H1 (cell line): Measurements from ENCODE around the gene SPATS2L. TPM values are rescaled to one million over a fixed set of nuclear protein-coding genes. Genes with fewer than 3 reads are reported as not detected.

Source experiments
- CTCF ChIA-PET: fragments of 300-600 bp; sonication (Branson Sonifier 250); formaldehyde crosslinking; loops from one replicate; lab custom pipeline; 2021; ENCODE audit not compliant: partially characterized antibody; lab: Charles Lee
- POLR2A ChIA-PET: fragments of 300-600 bp; sonication (Branson Sonifier 250); formaldehyde crosslinking; loops from one replicate; lab custom pipeline; 2021; ENCODE audit warnings: inconsistent platforms; ENCODE audit not compliant: partially characterized antibody; lab: Charles Lee
- DNase-seq, 2 experiments: peaks; one replicate each; pipeline versions ENCODE4 v3.0.0 to v3.0.0-alpha.2; 2010 to 2022; ENCODE audit warnings: low spot score in 2 of 2, low read depth in 1 of 2, mixed read lengths in 1 of 2
- FAIRE-seq: peaks from 2 replicates; lab custom pipeline; 2011; peaks lifted over from hg19 to GRCh38; lab: Jason Lieb, UNC
- H2AFZ ChIP-seq: 2 replicates; pipeline ENCODE4 v1.8.1; 2012; ENCODE audit warnings: low read length, inconsistent platforms
- H2AK5ac ChIP-seq: 2 replicates; pipeline ENCODE4 v1.6.1; 2013; ENCODE audit warnings: low read depth, low read length
- H2BK120ac ChIP-seq: replicated peaks from 2 replicates; pipeline ENCODE3; 2013; ENCODE audit warnings: low read depth, low read length, inconsistent platforms
- H2BK12ac ChIP-seq: 2 replicates; pipeline ENCODE4 v1.6.1; 2013; ENCODE audit warnings: low read depth, low read length
- H2BK15ac ChIP-seq: 2 replicates; pipeline ENCODE4 v1.6.1; 2013; ENCODE audit warnings: low read length
- H2BK20ac ChIP-seq: 2 replicates; pipeline ENCODE4 v1.6.1; 2013; ENCODE audit warnings: low read length
- H2BK5ac ChIP-seq: 2 replicates; pipeline ENCODE4 v1.6.1; 2013; ENCODE audit warnings: low read depth, low read length
- H3K14ac ChIP-seq: 2 replicates; pipeline ENCODE4 v1.6.1; 2013; ENCODE audit warnings: inconsistent platforms; ENCODE audit not compliant: insufficient read length
- H3K18ac ChIP-seq: 2 replicates; pipeline ENCODE4 v1.6.1; 2013; ENCODE audit warnings: low read length; ENCODE audit errors: extremely low read depth
- H3K23ac ChIP-seq: 2 replicates; pipeline ENCODE4 v1.6.1; 2013; ENCODE audit warnings: inconsistent platforms; ENCODE audit not compliant: insufficient read length
- H3K23me2 ChIP-seq: 2 replicates; pipeline ENCODE4 v1.6.1; 2013; ENCODE audit warnings: low read depth, low read length
- H3K27ac ChIP-seq: 2 replicates; pipeline ENCODE4 v1.6.1; 2011; ENCODE audit warnings: low read depth, low read length, inconsistent platforms
- H3K27me3 ChIP-seq, 4 experiments: replicated peaks in 1 of 4; 1 replicate in 1 of 4; 2 replicates in 3 of 4; pipeline versions ENCODE4 v1.6.1 to v1.8.1; 2011 to 2013; ENCODE audit warnings: low read length in 3 of 4, mild to moderate bottlenecking in 3 of 4, inconsistent platforms in 2 of 4, mixed read lengths in 2 of 4, moderate library complexity in 1 of 4; ENCODE audit not compliant: control insufficient read depth in 3 of 4, insufficient read depth in 3 of 4; ENCODE audit errors: extremely low read depth in 1 of 4
- H3K36me3 ChIP-seq, 4 experiments: 2 replicates each; pipeline versions ENCODE4 v1.6.1 to v1.8.1; 2011 to 2013; ENCODE audit warnings: mild to moderate bottlenecking in 4 of 4, low read length in 3 of 4, moderate library complexity in 2 of 4, control low read depth in 1 of 4, inconsistent platforms in 1 of 4; ENCODE audit not compliant: insufficient read depth in 4 of 4, control insufficient read depth in 2 of 4
- H3K4ac ChIP-seq: replicated peaks from 2 replicates; pipeline ENCODE3; 2013; ENCODE audit warnings: low read length, low read depth, mixed read lengths, inconsistent platforms; ENCODE audit not compliant: insufficient read length
- H3K4me1 ChIP-seq, 4 experiments: replicated peaks in 1 of 4; 1 replicate in 1 of 4; 2 replicates in 3 of 4; pipeline versions ENCODE4 v1.6.1 to v1.8.1; 2011 to 2013; ENCODE audit warnings: low read length in 3 of 4, inconsistent platforms in 2 of 4, mixed read lengths in 1 of 4; ENCODE audit not compliant: insufficient read depth in 4 of 4, control insufficient read depth in 3 of 4
- H3K4me2 ChIP-seq, 2 experiments: 2 replicates each; pipeline versions ENCODE4 v1.6.1 to v1.8.1; 2011 to 2013; ENCODE audit warnings: low read depth in 2 of 2, low read length in 2 of 2, control low read depth in 1 of 2, inconsistent platforms in 1 of 2, mild to moderate bottlenecking in 1 of 2; ENCODE audit not compliant: insufficient read depth in 1 of 2
- H3K4me3 ChIP-seq, 4 experiments: fragments of 200-600, 300-600 bp in 1 of 4; sonication (generic), shearing (Covaris generic), sonication (Bioruptor Twin) in 1 of 4; 2 replicates each; pipeline versions ENCODE4 v1.5.1 to v1.8.1; 2011 to 2016; ENCODE audit warnings: low read length in 4 of 4, low read depth in 3 of 4, control low read depth in 2 of 4, inconsistent platforms in 2 of 4, mild to moderate bottlenecking in 2 of 4, mixed read lengths in 1 of 4, moderate library complexity in 1 of 4; ENCODE audit not compliant: insufficient read depth in 2 of 4; ENCODE audit errors: extremely low read depth in 1 of 4
- H3K56ac ChIP-seq: replicated peaks from 2 replicates; pipeline ENCODE3; 2013; ENCODE audit warnings: low read depth, mild to moderate bottlenecking, mixed read lengths, low read length, inconsistent platforms; ENCODE audit not compliant: insufficient read length
- H3K79me1 ChIP-seq: 2 replicates; pipeline ENCODE4 v1.6.1; 2013; ENCODE audit warnings: low read depth, low read length, control low read depth
- H3K79me2 ChIP-seq, 2 experiments: 2 replicates each; pipeline versions ENCODE4 v1.6.1 to v1.8.1; 2012 to 2013; ENCODE audit warnings: low read length in 2 of 2, mild to moderate bottlenecking in 2 of 2, inconsistent platforms in 1 of 2; ENCODE audit not compliant: insufficient read depth in 2 of 2, control insufficient read depth in 1 of 2
- H3K9ac ChIP-seq, 4 experiments: replicated peaks in 1 of 4; 1 replicate in 1 of 4; 2 replicates in 3 of 4; pipeline versions ENCODE4 v1.6.1 to v1.8.1; 2011 to 2013; ENCODE audit warnings: low read depth in 3 of 4, low read length in 3 of 4, control low read depth in 2 of 4, mild to moderate bottlenecking in 2 of 4, moderate library complexity in 2 of 4, inconsistent platforms in 1 of 4; ENCODE audit errors: extremely low read depth in 1 of 4
- H3K9me3 ChIP-seq, 2 experiments: 2 replicates each; pipeline versions ENCODE4 v1.6.1 to v1.8.1; 2012 to 2013; ENCODE audit warnings: mild to moderate bottlenecking in 2 of 2, moderate library complexity in 2 of 2, control low read depth in 1 of 2, inconsistent platforms in 1 of 2, low read depth in 1 of 2, low read length in 1 of 2, mixed read lengths in 1 of 2; ENCODE audit not compliant: insufficient read depth in 2 of 2
- H4K20me1 ChIP-seq, 2 experiments: replicated peaks in 1 of 2; 2 replicates each; pipeline versions ENCODE3 to v1.8.1; 2011 to 2013; ENCODE audit warnings: inconsistent platforms in 2 of 2, low read length in 2 of 2, mild to moderate bottlenecking in 1 of 2; ENCODE audit not compliant: insufficient read depth in 2 of 2, control insufficient read depth in 1 of 2
- H4K5ac ChIP-seq: 2 replicates; pipeline ENCODE4 v1.6.1; 2013; ENCODE audit warnings: low read length, low read depth, mixed read lengths, inconsistent platforms; ENCODE audit not compliant: insufficient read length
- H4K8ac ChIP-seq: 2 replicates; pipeline ENCODE4 v1.8.0; 2013; ENCODE audit warnings: mild to moderate bottlenecking, moderate library complexity, low read length, inconsistent platforms; ENCODE audit not compliant: insufficient read depth; ENCODE audit errors: extremely low read depth
- H4K91ac ChIP-seq: replicated peaks from 2 replicates; pipeline ENCODE3; 2013; ENCODE audit warnings: low read length, mixed read lengths, inconsistent platforms; ENCODE audit not compliant: insufficient read length
- CTCF ChIP-seq, 3 experiments: IDR thresholded peaks; 1 replicate in 2 of 3; 2 replicates in 1 of 3; pipeline versions ENCODE4 v1.5.1 to v1.6.1; 2011; ENCODE audit warnings: low read length in 3 of 3, mild to moderate bottlenecking in 3 of 3, inconsistent platforms in 2 of 3, low read depth in 1 of 3, moderate library complexity in 1 of 3; ENCODE audit not compliant: insufficient read depth in 1 of 3; ENCODE audit errors: control extremely low read depth in 1 of 3
- GTF2F1 ChIP-seq: IDR thresholded peaks from 2 replicates; pipeline ENCODE4 v1.6.1; 2012; ENCODE audit warnings: low read depth, low read length, improper control_type of control experiment, borderline replicate concordance
- POLR2A ChIP-seq, 2 experiments: IDR thresholded peaks; 1 replicate in 1 of 2; 2 replicates in 1 of 2; pipeline ENCODE4 v1.6.1; 2011; ENCODE audit warnings: low read depth in 2 of 2, low read length in 2 of 2, mild to moderate bottlenecking in 2 of 2; ENCODE audit errors: control extremely low read depth in 1 of 2
- RAD21 ChIP-seq, 2 experiments: IDR thresholded peaks in 1 of 2; conservative IDR thresholded peaks in 1 of 2; 2 replicates each; pipeline ENCODE4 v1.6.1; 2011; ENCODE audit warnings: low read depth in 2 of 2, low read length in 2 of 2, improper control_type of control experiment in 1 of 2, inconsistent platforms in 1 of 2, mild to moderate bottlenecking in 1 of 2, moderate library complexity in 1 of 2
- SP4 ChIP-seq: IDR thresholded peaks from 2 replicates; pipeline ENCODE4 v1.6.1; 2012; ENCODE audit warnings: low read length, inconsistent platforms
- TEAD4 ChIP-seq: IDR thresholded peaks from 2 replicates; pipeline ENCODE4 v1.6.1; 2012; ENCODE audit warnings: low read depth, low read length, inconsistent platforms, mixed read lengths
- ZNF274 ChIP-seq: IDR thresholded peaks from 2 replicates; pipeline ENCODE4 v1.7.0; 2012; ENCODE audit warnings: low read length, borderline replicate concordance; ENCODE audit errors: extremely low read depth
- WGBS, 2 experiments: shearing (Covaris generic) in 1 of 2; methylation state at CpG; one replicate each; pipeline versions ENCODE4 v1.1.6 to v1.1.7; 2013 to 2015; ENCODE audit warnings: low lambda C conversion rate in 2 of 2, mixed read lengths in 2 of 2, inconsistent platforms in 1 of 2, low coverage in 1 of 2, missing lambda C conversion rate in 1 of 2; ENCODE audit not compliant: insufficient replicate concordance in 2 of 2, insufficient coverage in 1 of 2, insufficient read length in 1 of 2; ENCODE audit errors: extremely low coverage in 1 of 2, missing lambda C conversion rate in 1 of 2; 5-methylcytosine and 5-hydroxymethylcytosine counted together
- polyA plus RNA-seq, 7 experiments: library from polyadenylated mRNA; depleted of rRNA in 3 of 7; stranded (reverse) in 5 of 7; unstranded in 2 of 7; fragments of >200 nt in 5 of 7; fragments of 200-250 nt in 2 of 7; gene quantifications; 1 replicate in 5 of 7; 2 replicates in 1 of 7; 4 replicates in 1 of 7; pipeline versions ENCODE4 v1.2.1 to v1.2.3, GENCODE V29; 2011 to 2013; ENCODE audit warnings: missing spikeins in 2 of 7, mixed read lengths in 2 of 7
- total RNA-seq: library from RNA; stranded (reverse); fragmentation: NEBNext Ultra II Directional; extraction: Animal tissue kit (Norgen Biotek cat#: 25700); gene quantifications from 2 replicates; pipeline ENCODE4 v1.2.1, GENCODE V29; 2021

Gene SPATS2L
- total and polyA plus RNA-seq, 2 of the 8 experiments (the other 6 are each of a cell fraction or from before 2014, with no cell fraction given): 67.3 to 189 TPM

- Histone ChIP-seq H4K91ac (no peak overlapping the region), H3K79me2 (peaks cover 0 to 62% of the 10 kb centered on the region in 2 experiments; a peak in 2 of 4 replicates), H3K4me1 (peaks cover 0 to 13% (median 6%) of the 10 kb centered on the region in 4 experiments; a peak in 3 of 7 replicates), H3K27me3 (no peaks in the 10 kb centered on the region), H3K18ac (no peak overlapping the region), H3K4me2 (no peak overlapping the region), H4K8ac (no peak overlapping the region), H3K4ac (no peak overlapping the region), H3K9ac (no peak overlapping the region), H3K27ac (no peak overlapping the region), H3K9me3 (no peaks in the 10 kb centered on the region), H3K4me3 (no peak overlapping the region), H3K79me1 (no peaks in the 10 kb centered on the region; the same call in 1 of the 2 replicates), H3K14ac (no peak overlapping the region), H2BK20ac (no peak overlapping the region), H3K23me2 (no peaks in the 10 kb centered on the region), H3K23ac (no peak overlapping the region), H2BK120ac (no peak overlapping the region), H2BK15ac (no peak overlapping the region), H2AK5ac (no peak overlapping the region), H2AFZ (no peak overlapping the region), H2BK5ac (no peak overlapping the region), H2BK12ac (no peak overlapping the region), H3K36me3 (peaks cover 0 to 6% (median 5%) of the 10 kb centered on the region in 4 experiments; a peak in 5 of 8 replicates), H4K20me1 (peaks cover 0 to 2% of the 10 kb centered on the region in 2 experiments), H3K56ac (no peak overlapping the region), H4K5ac (no peak overlapping the region)
- no peak for DNase-seq
- POLR2A ChIA-PET: no interaction called here
- CTCF ChIA-PET: interaction anchor here (0.5 to 1.5 kb wide), 4 partner anchors 8 to 341 kb away, joined by 3 read pairs; no protein-coding TSS in a partner anchor
- TF ChIP-seq ZNF274 (no peak), SP4 (no peak), CTCF (IDR thresholded peaks at IDR 0.05; ENCODE audit: control extremely low read depth in 1 of 3, insufficient read depth in 1 of 3, low read depth in 1 of 3, low read length in 3 of 3) (0 out of 4 replicates have a peak, but pooled peaks of 1 of the 3 experiments have one; percentile 2), TEAD4 (no peak), POLR2A (IDR thresholded peaks at IDR 0.05; ENCODE audit: control extremely low read depth in 1 of 2, low read depth in 2 of 2, low read length in 2 of 2) (no peak), GTF2F1 (no peak), RAD21 (IDR thresholded peaks at IDR 0.05 in 1 of 2, conservative IDR thresholded peaks at IDR 0.05 in 1 of 2; ENCODE audit: low read depth in 2 of 2, low read length in 2 of 2) (peak in 1 of 2 experiments; percentile 31; a peak in 2 of 4 replicates)
- no peak for FAIRE-seq
- 75% methylated on average over 4 of the region's 4 CpGs; no CpG with 5 or more reads in 1 of the 2 experiments for WGBS, 2 experiments
Observed at GRCh38 chr2:200397785-200398184, 91.3 kb downstream of the SPATS2L start.
